Measurements from ENCODE around the gene CCL19.
A peak's percentile ranks its signal among the peaks of the same experiment; 100 is the strongest.

- TF ChIP-seq CTCF (IDR thresholded peaks at IDR 0.05; ENCODE audit: insufficient read depth, low read length, poor library complexity, severe bottlenecking), result peak; percentile 70
- TF ChIP-seq EZH2phosphoT487 (conservative IDR thresholded peaks at IDR 0.05; ENCODE audit: low read length), result no peak
Observed at GRCh38 chr9:34646211-34647083, 44.6 kb downstream of the CCL19 start, which contains the start of gene GALT.

All from SU-DHL-6 (cell line).